Activated T-cell treated with anti-CD3 and anti-CD28 coated beads, Interleukin-2, amount 50 U/mL, for 48 hours (primary cell): ENCODE data around the gene ACTBL2.
"Not testable (repeated sequence)": the region's sequence is repeated elsewhere in the genome, so short reads cannot be mapped to it uniquely, and the experiment has no call there.

ENCODE experiments used
- DNase-seq, 2 experiments: peaks; one replicate each; pipeline ENCODE4 v3.0.0-alpha.2; 2020

Gene ACTBL2

GRCh38 chr5:57482671-57483106, at the start of gene ACTBL2:
ACTBL2 (minus strand) TSS chr5:57482811; CDS start chr5:57482707, 104 bp downstream.
- no peak for DNase-seq

- DNase-seq = no peak
These were observed 48.7 kb upstream of the ACTBL2 start for GRCh38 chr5:57531333-57531732.

- no peak for DNase-seq
These were observed 47.3 kb upstream of the ACTBL2 start for GRCh38 chr5:57529864-57530263.

- DNase-seq = no peak
These were observed 45.3 kb upstream of the ACTBL2 start for GRCh38 chr5:57527870-57528269.

GRCh38 chr5:57524348-57525060, 41.9 kb upstream of the ACTBL2 start:
- DNase-seq = no peak

- not testable (repeated sequence) for DNase-seq
These were observed 39.9 kb upstream of the ACTBL2 start for GRCh38 chr5:57522477-57522876.

GRCh38 chr5:57518415-57518814, 35.8 kb upstream of the ACTBL2 start:
- not testable (repeated sequence) for DNase-seq

GRCh38 chr5:57517250-57517649, 34.6 kb upstream of the ACTBL2 start:
- DNase-seq = no peak

- no peak for DNase-seq
These were observed 31.2 kb upstream of the ACTBL2 start for GRCh38 chr5:57513785-57514184.

GRCh38 chr5:57511321-57511720, 28.7 kb upstream of the ACTBL2 start:
- no peak for DNase-seq

- no peak for DNase-seq
These were observed 27.1 kb upstream of the ACTBL2 start for GRCh38 chr5:57509501-57510260.

- no peak for DNase-seq
These were observed 25.6 kb upstream of the ACTBL2 start for GRCh38 chr5:57508211-57508610.

GRCh38 chr5:57505272-57506200, 22.9 kb upstream of the ACTBL2 start:
- DNase-seq = no peak

- DNase-seq = no peak
These were observed 21.7 kb upstream of the ACTBL2 start for GRCh38 chr5:57504357-57504756.

GRCh38 chr5:57503433-57503832, 20.8 kb upstream of the ACTBL2 start:
- DNase-seq = no peak

- DNase-seq = no peak
These were observed 19.0 kb upstream of the ACTBL2 start for GRCh38 chr5:57501414-57502201.

GRCh38 chr5:57499262-57500050, 16.8 kb upstream of the ACTBL2 start:
- no peak for DNase-seq

- no peak for DNase-seq
These were observed 15.1 kb upstream of the ACTBL2 start for GRCh38 chr5:57497733-57498132.

- DNase-seq = no peak
These were observed 12.9 kb upstream of the ACTBL2 start for GRCh38 chr5:57495285-57496086.
